WI38 (cell line): ENCODE measurements around the gene BFSP2.

Source experiments
- H3K4me3 ChIP-seq: 2 replicates; pipeline ENCODE4 v1.5.1; 2011; ENCODE audit warnings: low read depth, mild to moderate bottlenecking, control low read depth, low read length
- TF ChIP-seq, protein P1 (sequence below): IDR thresholded peaks from 2 replicates; pipeline ENCODE4 v1.5.1; 2012; ENCODE audit warnings: low read depth, mild to moderate bottlenecking, control low read depth, low read length

The BFSP2 gene

GRCh38 chr3:133418361-133418760 lies 18.5 kb downstream of the BFSP2 start:
- H3K4me3 ChIP-seq = no peak overlapping the region
- TF ChIP-seq, protein P1, sequence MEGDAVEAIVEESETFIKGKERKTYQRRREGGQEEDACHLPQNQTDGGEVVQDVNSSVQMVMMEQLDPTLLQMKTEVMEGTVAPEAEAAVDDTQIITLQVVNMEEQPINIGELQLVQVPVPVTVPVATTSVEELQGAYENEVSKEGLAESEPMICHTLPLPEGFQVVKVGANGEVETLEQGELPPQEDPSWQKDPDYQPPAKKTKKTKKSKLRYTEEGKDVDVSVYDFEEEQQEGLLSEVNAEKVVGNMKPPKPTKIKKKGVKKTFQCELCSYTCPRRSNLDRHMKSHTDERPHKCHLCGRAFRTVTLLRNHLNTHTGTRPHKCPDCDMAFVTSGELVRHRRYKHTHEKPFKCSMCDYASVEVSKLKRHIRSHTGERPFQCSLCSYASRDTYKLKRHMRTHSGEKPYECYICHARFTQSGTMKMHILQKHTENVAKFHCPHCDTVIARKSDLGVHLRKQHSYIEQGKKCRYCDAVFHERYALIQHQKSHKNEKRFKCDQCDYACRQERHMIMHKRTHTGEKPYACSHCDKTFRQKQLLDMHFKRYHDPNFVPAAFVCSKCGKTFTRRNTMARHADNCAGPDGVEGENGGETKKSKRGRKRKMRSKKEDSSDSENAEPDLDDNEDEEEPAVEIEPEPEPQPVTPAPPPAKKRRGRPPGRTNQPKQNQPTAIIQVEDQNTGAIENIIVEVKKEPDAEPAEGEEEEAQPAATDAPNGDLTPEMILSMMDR = no peak

GRCh38 chr3:133419151-133419909 lies 19.5 kb downstream of the BFSP2 start:
- no peak overlapping the region for H3K4me3 ChIP-seq
- TF ChIP-seq, protein P1 = no peak

- no peak overlapping the region for H3K4me3 ChIP-seq
- TF ChIP-seq, protein P1 = no peak
These were observed 25.3 kb downstream of the BFSP2 start for GRCh38 chr3:133424937-133425869.

- no peak overlapping the region for H3K4me3 ChIP-seq
- TF ChIP-seq, protein P1 = no peak
These were observed 26.0 kb downstream of the BFSP2 start for GRCh38 chr3:133425898-133426297.

DNA sequence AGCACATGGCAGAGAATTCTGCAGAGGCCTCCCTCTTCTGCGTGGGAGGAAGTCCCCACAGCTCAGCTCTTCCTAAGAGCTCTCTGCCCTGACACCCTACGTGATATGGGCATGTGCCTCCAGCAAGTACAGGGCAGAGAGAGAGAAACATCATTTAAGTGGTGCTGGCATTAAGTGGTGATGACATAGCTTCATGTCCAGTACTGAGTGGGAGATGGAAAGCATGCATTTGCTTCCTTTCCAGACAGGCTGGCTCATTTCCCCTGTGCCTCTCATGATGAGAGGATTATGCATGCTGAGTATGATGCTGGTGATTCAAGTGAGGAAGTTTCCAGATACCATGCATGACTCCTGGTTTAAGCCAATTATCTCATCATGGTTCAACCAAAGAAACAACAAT lies 26.9 kb downstream of the BFSP2 start:
- H3K4me3 ChIP-seq = no peak overlapping the region
- TF ChIP-seq, protein P1 = no peak

GRCh38 chr3:133428552-133428951 lies 28.7 kb downstream of the BFSP2 start:
- H3K4me3 ChIP-seq = no peak overlapping the region
- TF ChIP-seq, protein P1 = no peak

DNA sequence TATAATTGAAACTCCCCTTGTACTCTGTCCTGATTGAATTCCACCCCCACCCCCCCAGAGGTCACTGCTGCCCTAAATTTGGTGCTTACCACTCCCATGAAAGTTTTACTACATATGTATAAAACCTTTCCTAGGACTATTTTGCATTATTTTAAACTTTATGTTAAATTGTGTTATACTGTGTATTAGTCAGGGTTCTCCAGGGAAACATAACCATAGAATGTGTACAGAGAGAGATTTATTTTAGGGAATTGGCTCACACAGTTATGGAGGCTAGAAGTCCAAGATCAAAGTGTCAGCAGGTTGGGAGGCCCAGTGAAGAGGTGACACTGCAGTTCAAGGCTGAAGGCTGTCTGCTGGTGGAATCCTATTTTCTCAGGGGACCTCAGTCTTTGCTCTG lies 29.2 kb downstream of the BFSP2 start:
- TF ChIP-seq, protein P1 = no peak
- H3K4me3 ChIP-seq = no peak overlapping the region
